Mammary epithelial cell (primary cell): ENCODE results near the gene FGF22.

Experiments used
- CTCF ChIP-seq, 2 donors: IDR thresholded peaks in 1 of 2; conservative IDR thresholded peaks in 1 of 2; 2 replicates each; pipeline ENCODE4 v1.5.1; 2011 to 2012; ENCODE audit warnings: inconsistent platforms in 2 of 2, low read length in 2 of 2, mild to moderate bottlenecking in 2 of 2, control low read depth in 1 of 2, low read depth in 1 of 2; ENCODE audit not compliant: insufficient read depth in 1 of 2; ENCODE audit errors: extremely low read depth in 1 of 2
- EZH2 ChIP-seq: IDR thresholded peaks from 2 replicates; pipeline ENCODE4 v1.6.1; 2012; ENCODE audit warnings: low read length, inconsistent platforms, borderline replicate concordance

- TF ChIP-seq CTCF (conservative IDR thresholded peaks at IDR 0.05 in 1 of 2, IDR thresholded peaks at IDR 0.05 in 1 of 2; ENCODE audit: extremely low read depth in 1 of 2, insufficient read depth in 1 of 2, low read depth in 1 of 2, low read length in 2 of 2) (no peak), EZH2 (no peak)
Measured at GRCh38 chr19:651991-652390, 12.3 kb downstream of the FGF22 start.
